Right lobe of liver (tissue), 6 donors: ENCODE data around the gene CERT1. TPM values are rescaled to one million over a fixed set of nuclear protein-coding genes. Genes with fewer than 3 reads are reported as not detected.

Source experiments
- ATAC-seq, 4 donors: fragments of 200-7000 bp; cut with Tn5 transposase; one replicate each; pipeline ENCODE4 v1.9.1; 2020; ENCODE audit warnings: mild to moderate bottlenecking in 4 of 4, moderate library complexity in 4 of 4
- DNase-seq, 3 donors: peaks; one replicate each; pipeline ENCODE4 v3.0.0-alpha.2; 2020
- H3K27ac ChIP-seq, 3 donors: fragments of 200-600 bp; one replicate each; pipeline ENCODE4 v1.8.0; 2022
- H3K27me3 ChIP-seq, 2 donors: fragments of 200-600 bp; one replicate each; pipeline ENCODE4 v1.8.0; 2022
- H3K36me3 ChIP-seq, 4 donors: fragments of 200-600 bp; sonication (generic) in 1 of 4; one replicate each; pipeline versions ENCODE4 v1.5.1 to v1.8.0; 2017 to 2022; ENCODE audit warnings: control low read depth in 1 of 4
- H3K4me1 ChIP-seq, 4 donors: fragments of 200-600 bp; sonication (generic) in 1 of 4; one replicate each; pipeline versions ENCODE4 v1.5.1 to v1.8.0; 2017 to 2022; ENCODE audit warnings: control low read depth in 1 of 4
- H3K4me3 ChIP-seq, 3 donors: fragments of 200-600 bp; one replicate each; pipeline ENCODE4 v1.8.0; 2022
- H3K9me3 ChIP-seq, 4 donors: fragments of 200-600 bp; sonication (generic) in 1 of 4; one replicate each; pipeline versions ENCODE4 v1.5.1 to v1.8.0; 2017 to 2022; ENCODE audit warnings: control low read depth in 1 of 4
- POLR2A ChIP-seq: fragments of 450-650 bp; IDR thresholded peaks from one replicate; pipeline ENCODE4 v1.6.1; 2017; ENCODE audit warnings: antibody characterized with exemption, mild to moderate bottlenecking
- WGBS: methylation state at CpG from one replicate; pipeline ENCODE4 v1.1.6; 2018; ENCODE audit warnings: low coverage, low lambda C conversion rate; ENCODE audit not compliant: insufficient coverage; ENCODE audit errors: missing lambda C conversion rate; 5-methylcytosine and 5-hydroxymethylcytosine counted together
- intact Hi-C, 2 donors: fragments of 100-400 bp; cut with DNase I; formaldehyde crosslinking; loops; one replicate each; pipeline versions ENCODE4 v1.11.2 to v1.14.1; 2022
- total RNA-seq, 6 experiments: library from RNA; depleted of rRNA in 2 of 6; stranded (reverse); fragments of >200 nt in 2 of 6; fragmentation: NEBNext Ultra II Directional in 3 of 6; extraction: Animal tissue kit (Norgen Biotek cat#: 25700) in 3 of 6; gene quantifications; one replicate each; pipeline versions ENCODE4 v1.1.0 to v1.2.4, GENCODE V29; 2016 to 2023
- TF ChIP-seq, protein P1 (sequence below), 4 donors: fragments of 200-600 bp in 3 of 4; fragments of 450-650 bp in 1 of 4; IDR thresholded peaks; one replicate each; pipeline versions ENCODE4 v1.5.1 to v1.8.0; 2016 to 2022; ENCODE audit warnings: antibody characterized with exemption in 4 of 4, mild to moderate bottlenecking in 2 of 4
- donor health status: DM: no; HTN: yes; CAD: no.
- donor health status: DM: no; HTN: no; CAD: no.
- donor health status: DM: no; HTN: no; CAD: no.
- donor health status: DM: no; HTN: yes; CAD: no.
- donor health status: DM: no; HTN: yes; CAD: no.

The CERT1 gene
- total RNA-seq, 6 experiments from 2014 or later, result 14.6 to 25.5 (median 19.7) TPM

DNA sequence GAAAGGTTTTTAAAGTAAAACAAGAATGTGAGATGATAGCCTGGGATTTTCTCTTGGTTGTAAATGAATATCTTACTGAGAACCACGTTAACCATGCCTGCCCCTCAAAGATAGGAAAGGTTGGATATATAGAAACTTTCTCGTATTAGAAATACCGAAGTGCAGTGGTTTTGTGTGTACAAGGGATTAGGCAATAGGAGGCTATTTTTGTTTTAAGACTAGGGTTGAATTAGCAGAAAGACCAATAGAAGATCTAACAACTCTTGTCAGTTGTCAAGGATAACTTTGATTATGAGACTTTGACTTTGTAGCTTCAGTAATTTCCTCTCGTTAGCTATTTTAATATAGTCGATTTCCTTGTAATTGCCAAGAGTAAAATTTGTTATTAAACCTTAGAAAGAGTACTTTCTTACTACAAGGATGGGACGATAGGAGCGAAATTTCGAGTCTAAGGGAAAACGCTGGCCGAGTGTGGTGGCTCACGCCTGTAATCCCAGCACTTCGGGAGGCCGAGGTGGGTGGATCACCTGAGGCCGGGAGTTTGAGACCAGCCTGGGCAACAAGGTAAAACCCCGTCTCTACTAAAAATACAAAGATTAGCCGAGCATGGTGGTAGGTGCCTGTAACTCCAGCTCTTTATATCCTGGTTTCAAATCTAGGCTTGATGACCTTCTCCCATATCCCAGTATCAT is 1.1 kb upstream of the CERT1 start:
- intact Hi-C loops, result no loop called here
- Histone ChIP-seq H3K9me3 (no peaks in the 10 kb centered on the region), H3K4me3 (peak overlapping the region; percentile 68 to 77 (median 72)), H3K4me1 (peaks cover 0 to 22% (median 9%) of the 10 kb centered on the region in 4 donors), H3K27me3 (no peaks in the 10 kb centered on the region), H3K27ac (peak overlapping the region; percentile 73 to 83 (median 82)), H3K36me3 (no peaks in the 10 kb centered on the region)
- no peak for DNase-seq
- TF ChIP-seq, protein P1, sequence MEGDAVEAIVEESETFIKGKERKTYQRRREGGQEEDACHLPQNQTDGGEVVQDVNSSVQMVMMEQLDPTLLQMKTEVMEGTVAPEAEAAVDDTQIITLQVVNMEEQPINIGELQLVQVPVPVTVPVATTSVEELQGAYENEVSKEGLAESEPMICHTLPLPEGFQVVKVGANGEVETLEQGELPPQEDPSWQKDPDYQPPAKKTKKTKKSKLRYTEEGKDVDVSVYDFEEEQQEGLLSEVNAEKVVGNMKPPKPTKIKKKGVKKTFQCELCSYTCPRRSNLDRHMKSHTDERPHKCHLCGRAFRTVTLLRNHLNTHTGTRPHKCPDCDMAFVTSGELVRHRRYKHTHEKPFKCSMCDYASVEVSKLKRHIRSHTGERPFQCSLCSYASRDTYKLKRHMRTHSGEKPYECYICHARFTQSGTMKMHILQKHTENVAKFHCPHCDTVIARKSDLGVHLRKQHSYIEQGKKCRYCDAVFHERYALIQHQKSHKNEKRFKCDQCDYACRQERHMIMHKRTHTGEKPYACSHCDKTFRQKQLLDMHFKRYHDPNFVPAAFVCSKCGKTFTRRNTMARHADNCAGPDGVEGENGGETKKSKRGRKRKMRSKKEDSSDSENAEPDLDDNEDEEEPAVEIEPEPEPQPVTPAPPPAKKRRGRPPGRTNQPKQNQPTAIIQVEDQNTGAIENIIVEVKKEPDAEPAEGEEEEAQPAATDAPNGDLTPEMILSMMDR (IDR thresholded peaks at IDR 0.05), result no peak
- TF ChIP-seq POLR2A, result no peak
- no peak for ATAC-seq
- WGBS, result 67% methylated on average over 15 of the region's 16 CpGs

DNA sequence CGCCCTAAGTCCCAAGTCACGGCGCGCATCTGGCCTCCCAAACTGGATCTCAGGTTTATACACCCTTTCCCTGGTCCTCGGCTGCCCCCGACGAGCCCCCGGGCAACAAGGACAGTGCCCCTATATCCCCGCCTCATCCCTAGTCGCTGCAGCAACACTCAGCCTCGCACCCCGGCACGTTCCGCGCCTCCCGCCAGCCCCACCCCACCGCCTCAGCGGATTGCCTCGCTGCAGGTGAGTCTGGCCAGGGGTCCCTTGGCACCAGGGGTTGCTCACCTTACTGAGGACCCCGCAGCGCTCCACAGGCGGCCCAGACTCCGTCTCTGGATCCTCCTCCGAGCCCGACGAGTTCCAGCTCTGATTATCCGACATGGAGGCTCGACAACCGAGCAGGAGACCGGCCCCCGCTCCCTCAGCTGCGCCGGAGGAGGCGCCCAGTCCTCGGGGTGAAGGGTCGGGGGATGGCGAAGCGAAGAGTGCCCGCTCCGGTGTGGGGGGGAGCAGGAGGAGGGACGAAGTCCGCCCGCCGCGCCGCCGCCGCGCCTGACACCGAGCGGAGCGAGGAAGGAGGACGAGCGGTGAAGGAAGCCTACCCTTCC is 494 bp downstream of the CERT1 start:
- H3K36me3 ChIP-seq, result no peaks in the 10 kb centered on the region
- peak; percentile 49 to 72 (median 65) for ATAC-seq
- H3K27me3 ChIP-seq, result no peaks in the 10 kb centered on the region
- H3K4me3 ChIP-seq, result peak overlapping the region; percentile 72 to 80 (median 77)
- H3K4me1 ChIP-seq, result peaks cover 0 to 22% (median 9%) of the 10 kb centered on the region in 4 donors
- DNase-seq, result peak; percentile 70 to 79 (median 76)
- TF ChIP-seq, protein P1 (IDR thresholded peaks at IDR 0.05), result no peak
- TF ChIP-seq POLR2A, result no peak
- intact Hi-C loops, result no loop called here
- peak overlapping the region; percentile 87 to 90 (median 89) for H3K27ac ChIP-seq
- 0% methylated on average over 23 of the region's 54 CpGs for WGBS
- no peaks in the 10 kb centered on the region for H3K9me3 ChIP-seq

DNA sequence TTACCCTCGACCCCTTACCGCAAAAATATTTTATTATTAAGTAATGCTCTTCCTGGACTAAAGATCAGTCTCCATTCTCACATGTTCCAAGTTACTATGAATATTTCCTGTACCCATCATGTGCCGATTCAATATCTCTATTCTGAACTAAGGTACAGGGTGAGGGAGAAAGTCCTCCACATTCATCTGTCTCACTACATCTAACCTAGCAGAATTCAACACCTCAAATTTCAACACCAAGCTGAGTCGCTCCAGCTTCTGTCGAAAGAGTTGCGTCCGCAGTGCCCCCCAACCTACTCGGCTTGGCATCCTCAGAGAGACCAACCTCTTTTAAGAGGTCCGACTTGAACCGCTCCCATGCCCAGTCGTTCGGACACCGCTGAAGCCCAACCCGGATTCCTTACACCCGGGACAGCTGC is 1.0 kb downstream of the CERT1 start:
- Histone ChIP-seq H3K4me1 (peaks cover 0 to 22% (median 9%) of the 10 kb centered on the region in 4 donors), H3K4me3 (peak overlapping the region; percentile 72 to 80 (median 77)), H3K27ac (peak overlapping the region; percentile 87 to 90 (median 89)), H3K36me3 (no peaks in the 10 kb centered on the region), H3K27me3 (no peaks in the 10 kb centered on the region), H3K9me3 (no peaks in the 10 kb centered on the region)
- peak; percentile 0 to 18 (median 11) for ATAC-seq
- 0% methylated on average over 15 of the region's 15 CpGs for WGBS
- TF ChIP-seq POLR2A, result no peak
- TF ChIP-seq, protein P1 (IDR thresholded peaks at IDR 0.05), result no peak
- intact Hi-C loops, result no loop called here
- DNase-seq, result no peak

DNA sequence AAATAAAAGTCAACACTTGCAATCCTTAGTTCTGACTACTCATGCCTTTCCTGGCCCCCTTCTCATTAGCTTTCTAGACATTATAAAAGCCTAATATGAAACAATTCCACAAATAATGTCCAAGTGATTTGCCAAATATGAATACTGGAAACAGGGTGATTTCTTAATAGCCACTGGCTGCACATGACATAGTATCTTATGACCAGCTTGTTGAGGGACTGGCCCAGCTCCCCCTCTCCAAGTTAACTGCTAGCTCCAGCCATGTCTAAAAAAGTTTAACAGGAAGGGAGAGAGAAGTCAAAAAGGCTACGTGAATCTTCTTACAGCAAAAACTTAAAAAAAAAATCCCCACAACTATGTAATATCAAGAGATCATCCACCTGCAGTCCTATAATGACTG is 1.5 kb downstream of the CERT1 start:
- Histone ChIP-seq H3K36me3 (no peaks in the 10 kb centered on the region), H3K27me3 (no peaks in the 10 kb centered on the region), H3K4me3 (peak overlapping the region; percentile 72 to 80 (median 77)), H3K9me3 (no peaks in the 10 kb centered on the region), H3K27ac (peak overlapping the region in 2 of 3 donors; percentile 87 to 90), H3K4me1 (peaks cover 0 to 22% (median 9%) of the 10 kb centered on the region in 4 donors)
- intact Hi-C loops, result no loop called here
- TF ChIP-seq, protein P1 (IDR thresholded peaks at IDR 0.05), result no peak
- TF ChIP-seq POLR2A, result no peak
- DNase-seq, result no peak
- no peak for ATAC-seq
- 0% methylated on average over 1 of the region's 1 CpG for WGBS
